PFSK-1 (cell line): Measurements from ENCODE around the gene TTLL11.

Source experiments
- FOXP2 ChIP-seq: optimal IDR thresholded peaks from 2 replicates; pipeline ENCODE3; 2011; ENCODE audit warnings: borderline replicate concordance, control low read depth, inconsistent platforms; ENCODE audit not compliant: insufficient read depth; ENCODE audit errors: extremely low read length, extremely low read depth
- POLR2AphosphoS5 ChIP-seq: IDR thresholded peaks from 2 replicates; pipeline ENCODE4 v1.6.1; 2012; ENCODE audit warnings: low read depth, mild to moderate bottlenecking, control low read depth, low read length, moderate library complexity
- SIN3A ChIP-seq: IDR thresholded peaks from 2 replicates; pipeline ENCODE4 v1.6.1; 2012; ENCODE audit warnings: mild to moderate bottlenecking, low read length, moderate library complexity, borderline replicate concordance; ENCODE audit not compliant: insufficient read depth
- TAF1 ChIP-seq: IDR thresholded peaks from 2 replicates; pipeline ENCODE4 v1.6.1; 2012; ENCODE audit warnings: low read length, control low read depth, borderline replicate concordance; ENCODE audit not compliant: insufficient read depth
- TF ChIP-seq, protein P1 (sequence below), 2 experiments: IDR thresholded peaks; 2 replicates each; pipeline versions ENCODE4 v1.6.1 to v1.8.0; 2011 to 2012; ENCODE audit warnings: low read depth in 2 of 2, low read length in 2 of 2, control low read depth in 1 of 2, inconsistent platforms in 1 of 2, mild to moderate bottlenecking in 1 of 2, moderate library complexity in 1 of 2; ENCODE audit not compliant: insufficient read depth in 1 of 2

The TTLL11 gene

GRCh38 chr9:121836366-121836885 is 256.7 kb downstream of the TTLL11 start:
- TF ChIP-seq, protein P1, sequence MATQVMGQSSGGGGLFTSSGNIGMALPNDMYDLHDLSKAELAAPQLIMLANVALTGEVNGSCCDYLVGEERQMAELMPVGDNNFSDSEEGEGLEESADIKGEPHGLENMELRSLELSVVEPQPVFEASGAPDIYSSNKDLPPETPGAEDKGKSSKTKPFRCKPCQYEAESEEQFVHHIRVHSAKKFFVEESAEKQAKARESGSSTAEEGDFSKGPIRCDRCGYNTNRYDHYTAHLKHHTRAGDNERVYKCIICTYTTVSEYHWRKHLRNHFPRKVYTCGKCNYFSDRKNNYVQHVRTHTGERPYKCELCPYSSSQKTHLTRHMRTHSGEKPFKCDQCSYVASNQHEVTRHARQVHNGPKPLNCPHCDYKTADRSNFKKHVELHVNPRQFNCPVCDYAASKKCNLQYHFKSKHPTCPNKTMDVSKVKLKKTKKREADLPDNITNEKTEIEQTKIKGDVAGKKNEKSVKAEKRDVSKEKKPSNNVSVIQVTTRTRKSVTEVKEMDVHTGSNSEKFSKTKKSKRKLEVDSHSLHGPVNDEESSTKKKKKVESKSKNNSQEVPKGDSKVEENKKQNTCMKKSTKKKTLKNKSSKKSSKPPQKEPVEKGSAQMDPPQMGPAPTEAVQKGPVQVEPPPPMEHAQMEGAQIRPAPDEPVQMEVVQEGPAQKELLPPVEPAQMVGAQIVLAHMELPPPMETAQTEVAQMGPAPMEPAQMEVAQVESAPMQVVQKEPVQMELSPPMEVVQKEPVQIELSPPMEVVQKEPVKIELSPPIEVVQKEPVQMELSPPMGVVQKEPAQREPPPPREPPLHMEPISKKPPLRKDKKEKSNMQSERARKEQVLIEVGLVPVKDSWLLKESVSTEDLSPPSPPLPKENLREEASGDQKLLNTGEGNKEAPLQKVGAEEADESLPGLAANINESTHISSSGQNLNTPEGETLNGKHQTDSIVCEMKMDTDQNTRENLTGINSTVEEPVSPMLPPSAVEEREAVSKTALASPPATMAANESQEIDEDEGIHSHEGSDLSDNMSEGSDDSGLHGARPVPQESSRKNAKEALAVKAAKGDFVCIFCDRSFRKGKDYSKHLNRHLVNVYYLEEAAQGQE (IDR thresholded peaks at IDR 0.05; ENCODE audit: insufficient read depth in 1 of 2, low read depth in 2 of 2, low read length in 2 of 2) = no peak
- TF ChIP-seq POLR2AphosphoS5 (no peak), SIN3A (no peak), TAF1 (no peak), FOXP2 (no peak)

GRCh38 chr9:121835587-121836365 is 257.3 kb downstream of the TTLL11 start:
- TF ChIP-seq TAF1 (no peak), SIN3A (no peak)
- TF ChIP-seq, protein P1 (IDR thresholded peaks at IDR 0.05; ENCODE audit: insufficient read depth in 1 of 2, low read depth in 2 of 2, low read length in 2 of 2) = no peak

GRCh38 chr9:121833061-121833460 is 260.0 kb downstream of the TTLL11 start:
- TF ChIP-seq, protein P1 (IDR thresholded peaks at IDR 0.05; ENCODE audit: insufficient read depth in 1 of 2, low read depth in 2 of 2, low read length in 2 of 2) = no peak

GRCh38 chr9:121831869-121832268 is 261.2 kb downstream of the TTLL11 start:
- TF ChIP-seq SIN3A (no peak), FOXP2 (no peak), POLR2AphosphoS5 (no peak), TAF1 (no peak)
- TF ChIP-seq, protein P1 (IDR thresholded peaks at IDR 0.05; ENCODE audit: insufficient read depth in 1 of 2, low read depth in 2 of 2, low read length in 2 of 2) = no peak
